DMS153 treated with DMSO at 0.1 percent for 48 hours (cell line): ENCODE results near the gene SLC9A9.

Source experiments
- DNase-seq: peaks from one replicate; lab custom pipeline; 2025; ENCODE audit not compliant: unreplicated experiment; lab: John Stamatoyannopoulos, UW

The SLC9A9 gene

GRCh38 chr3:143232981-143233380 lies 615.3 kb downstream of the SLC9A9 start:
- DNase-seq: no peak

- DNase-seq: no peak
These were observed 619.9 kb downstream of the SLC9A9 start for GRCh38 chr3:143228405-143228804.

GRCh38 chr3:143226678-143227291 lies 621.5 kb downstream of the SLC9A9 start:
- peak; percentile 4 for DNase-seq

GRCh38 chr3:143224716-143225115 lies 623.6 kb downstream of the SLC9A9 start:
- no peak for DNase-seq

GRCh38 chr3:143222981-143223380 lies 625.3 kb downstream of the SLC9A9 start:
- no peak for DNase-seq

- no peak for DNase-seq
These were observed 625.8 kb downstream of the SLC9A9 start for GRCh38 chr3:143222505-143222904.

GRCh38 chr3:143221446-143221845 lies 626.8 kb downstream of the SLC9A9 start:
- DNase-seq: no peak

GRCh38 chr3:143220741-143221140 lies 627.5 kb downstream of the SLC9A9 start:
- no peak for DNase-seq

- no peak for DNase-seq
These were observed 630.0 kb downstream of the SLC9A9 start for GRCh38 chr3:143218166-143218835.

GRCh38 chr3:143217283-143217682 lies 631.0 kb downstream of the SLC9A9 start:
- DNase-seq: no peak

- DNase-seq: no peak
These were observed 631.5 kb downstream of the SLC9A9 start for GRCh38 chr3:143216709-143217182.
